Measurements from ENCODE around the gene PCDHGC4.

Gene PCDHGC4

DNA sequence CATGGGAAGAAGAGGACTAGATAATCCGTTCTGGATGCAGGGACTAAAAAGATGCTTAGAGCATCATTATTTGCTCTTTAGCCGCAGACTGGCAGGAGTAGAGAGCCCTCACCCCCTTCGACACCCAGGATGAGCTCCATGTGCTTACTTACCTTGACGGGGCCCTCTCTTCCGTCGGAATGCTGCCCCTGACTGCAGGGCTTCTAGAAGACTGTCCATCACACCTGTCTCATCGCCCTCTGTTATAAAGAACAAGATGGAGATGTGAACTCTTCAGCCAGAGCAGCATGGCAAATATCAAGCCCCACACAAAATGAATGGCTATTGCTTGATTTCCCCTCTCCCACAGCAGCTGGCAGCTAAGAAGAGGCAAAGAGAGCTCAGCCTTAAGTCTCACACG, 39.2 kb downstream of the PCDHGC4 start:
- Histone ChIP-seq H3K36me3 (ENCODE audit: control insufficient read depth, insufficient read depth, low read length) (peaks cover 20% of the 10 kb centered on the region), H3K4me3 (replicated peaks; ENCODE audit: low read depth, low read length) (no peak overlapping the region)
- TF ChIP-seq, protein P1, sequence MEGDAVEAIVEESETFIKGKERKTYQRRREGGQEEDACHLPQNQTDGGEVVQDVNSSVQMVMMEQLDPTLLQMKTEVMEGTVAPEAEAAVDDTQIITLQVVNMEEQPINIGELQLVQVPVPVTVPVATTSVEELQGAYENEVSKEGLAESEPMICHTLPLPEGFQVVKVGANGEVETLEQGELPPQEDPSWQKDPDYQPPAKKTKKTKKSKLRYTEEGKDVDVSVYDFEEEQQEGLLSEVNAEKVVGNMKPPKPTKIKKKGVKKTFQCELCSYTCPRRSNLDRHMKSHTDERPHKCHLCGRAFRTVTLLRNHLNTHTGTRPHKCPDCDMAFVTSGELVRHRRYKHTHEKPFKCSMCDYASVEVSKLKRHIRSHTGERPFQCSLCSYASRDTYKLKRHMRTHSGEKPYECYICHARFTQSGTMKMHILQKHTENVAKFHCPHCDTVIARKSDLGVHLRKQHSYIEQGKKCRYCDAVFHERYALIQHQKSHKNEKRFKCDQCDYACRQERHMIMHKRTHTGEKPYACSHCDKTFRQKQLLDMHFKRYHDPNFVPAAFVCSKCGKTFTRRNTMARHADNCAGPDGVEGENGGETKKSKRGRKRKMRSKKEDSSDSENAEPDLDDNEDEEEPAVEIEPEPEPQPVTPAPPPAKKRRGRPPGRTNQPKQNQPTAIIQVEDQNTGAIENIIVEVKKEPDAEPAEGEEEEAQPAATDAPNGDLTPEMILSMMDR (IDR thresholded peaks at IDR 0.05; ENCODE audit: insufficient read depth, low read length, poor library complexity, severe bottlenecking), result no peak

DNA sequence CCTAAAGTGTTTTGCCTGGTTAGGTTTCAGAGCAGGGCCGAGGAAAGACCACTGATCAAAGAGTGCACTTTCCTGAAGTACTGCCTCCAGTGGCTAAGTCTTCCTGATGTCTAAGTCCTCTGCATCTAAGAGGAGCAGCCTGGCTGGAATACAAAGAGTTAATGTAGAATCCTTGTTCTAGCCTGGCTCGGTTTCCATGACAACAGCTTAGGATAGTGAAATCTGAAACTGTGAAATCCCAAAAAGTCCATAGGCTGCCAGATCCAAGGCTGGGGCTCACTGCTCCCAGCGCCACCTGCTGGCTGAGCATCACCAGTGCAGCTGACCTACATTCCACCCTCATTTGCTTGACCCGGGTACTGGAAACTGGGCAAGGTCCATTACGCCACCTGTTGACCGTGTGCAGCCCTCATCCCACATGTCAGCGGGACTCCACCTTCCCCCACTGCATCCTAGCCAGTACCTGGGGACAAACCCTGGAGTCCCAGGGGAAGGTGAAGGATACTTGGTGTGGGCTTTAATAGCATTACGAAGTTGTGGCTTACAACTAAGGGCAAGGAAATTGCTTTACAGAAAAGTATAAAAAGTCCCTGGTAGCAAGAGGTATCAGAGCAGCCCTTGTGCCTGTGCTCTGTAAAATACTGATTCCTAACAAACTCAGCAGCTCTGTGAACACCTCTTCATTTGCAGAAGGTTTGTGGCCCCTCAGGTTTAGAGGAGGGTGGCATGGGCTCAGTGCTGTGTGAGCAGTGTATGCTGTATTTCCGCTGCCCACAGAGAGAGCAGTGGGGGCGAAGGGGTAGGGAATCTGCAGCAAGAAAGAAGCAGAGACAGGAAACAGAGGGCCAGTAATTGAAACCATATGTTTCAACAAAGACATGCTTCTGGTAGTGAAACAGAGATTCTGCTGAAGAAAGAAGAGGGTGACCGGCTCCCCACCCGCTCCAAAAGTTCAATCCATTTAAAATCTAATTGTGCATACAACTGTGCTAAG, 40.1 kb downstream of the PCDHGC4 start:
- Histone ChIP-seq H3K27me3 (replicated peaks; ENCODE audit: control insufficient read depth, insufficient read depth, low read length) (no peaks in the 10 kb centered on the region), H3K36me3 (ENCODE audit: control insufficient read depth, insufficient read depth, low read length) (peaks cover 16% of the 10 kb centered on the region), H3K4me3 (replicated peaks; ENCODE audit: low read depth, low read length) (no peak overlapping the region)
- TF ChIP-seq, protein P1 (IDR thresholded peaks at IDR 0.05; ENCODE audit: insufficient read depth, low read length, poor library complexity, severe bottlenecking), result peak; percentile 99
- peak; percentile 62 for DNase-seq (ENCODE audit: extremely low read depth, insufficient read length)

More for the DNA sequence above, 39.2 kb downstream of the PCDHGC4 start:
- DNase-seq (ENCODE audit: extremely low read depth, insufficient read length), result no peak
- H3K27me3 ChIP-seq (replicated peaks; ENCODE audit: control insufficient read depth, insufficient read depth, low read length), result no peaks in the 10 kb centered on the region

DNA sequence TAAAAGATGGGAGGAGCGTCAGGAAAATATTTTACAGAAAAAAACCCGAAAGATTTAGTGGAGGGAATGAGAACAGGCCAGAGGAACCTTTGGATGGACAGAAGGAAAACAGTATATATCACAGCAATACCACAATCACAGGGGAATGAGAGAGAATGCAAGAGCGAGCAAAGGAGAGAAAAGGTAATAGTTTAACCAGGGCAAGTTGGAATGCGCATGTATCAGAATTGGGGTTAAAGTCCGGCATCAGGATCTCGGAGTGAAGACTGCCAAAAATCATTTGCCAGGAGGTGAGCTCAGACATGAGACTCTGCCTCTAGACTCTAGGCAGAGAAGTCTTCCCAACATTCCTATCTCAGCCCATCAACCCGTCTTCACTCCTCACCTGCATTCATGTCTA, 40.8 kb downstream of the PCDHGC4 start:
- no peak overlapping the region for H3K4me3 ChIP-seq (replicated peaks; ENCODE audit: low read depth, low read length)

DNA sequence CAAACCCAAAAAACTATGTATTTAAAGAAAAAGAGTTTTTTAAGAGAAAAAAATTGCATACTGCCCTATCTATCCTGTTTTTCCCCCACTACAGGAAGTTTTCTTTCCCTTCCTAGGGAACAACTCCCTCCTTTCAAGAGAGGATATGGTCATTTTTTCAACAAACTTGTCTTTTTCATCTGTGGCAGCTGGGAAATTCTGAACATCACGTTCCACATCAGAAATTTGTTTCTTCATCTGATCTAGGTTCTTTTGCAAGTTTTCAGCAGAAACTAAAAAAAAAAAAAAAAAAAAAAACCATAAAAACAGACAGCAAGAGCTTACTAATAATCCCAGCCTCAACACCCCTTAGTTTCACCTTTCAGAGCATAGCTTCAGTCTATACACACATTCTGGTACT, 42.6 kb downstream of the PCDHGC4 start:
- TF ChIP-seq, protein P1 (IDR thresholded peaks at IDR 0.05; ENCODE audit: insufficient read depth, low read length, poor library complexity, severe bottlenecking), result no peak
- Histone ChIP-seq H3K36me3 (ENCODE audit: control insufficient read depth, insufficient read depth, low read length) (peaks cover 10% of the 10 kb centered on the region), H3K4me3 (replicated peaks; ENCODE audit: low read depth, low read length) (no peak overlapping the region), H3K27me3 (replicated peaks; ENCODE audit: control insufficient read depth, insufficient read depth, low read length) (no peaks in the 10 kb centered on the region)
- no peak for DNase-seq (ENCODE audit: extremely low read depth, insufficient read length)

More for the DNA sequence above, 40.8 kb downstream of the PCDHGC4 start:
- H3K27me3 ChIP-seq (replicated peaks; ENCODE audit: control insufficient read depth, insufficient read depth, low read length), result no peaks in the 10 kb centered on the region
- peaks cover 13% of the 10 kb centered on the region for H3K36me3 ChIP-seq (ENCODE audit: control insufficient read depth, insufficient read depth, low read length)
- no peak for DNase-seq (ENCODE audit: extremely low read depth, insufficient read length)
- TF ChIP-seq, protein P1 (IDR thresholded peaks at IDR 0.05; ENCODE audit: insufficient read depth, low read length, poor library complexity, severe bottlenecking), result no peak

DNA sequence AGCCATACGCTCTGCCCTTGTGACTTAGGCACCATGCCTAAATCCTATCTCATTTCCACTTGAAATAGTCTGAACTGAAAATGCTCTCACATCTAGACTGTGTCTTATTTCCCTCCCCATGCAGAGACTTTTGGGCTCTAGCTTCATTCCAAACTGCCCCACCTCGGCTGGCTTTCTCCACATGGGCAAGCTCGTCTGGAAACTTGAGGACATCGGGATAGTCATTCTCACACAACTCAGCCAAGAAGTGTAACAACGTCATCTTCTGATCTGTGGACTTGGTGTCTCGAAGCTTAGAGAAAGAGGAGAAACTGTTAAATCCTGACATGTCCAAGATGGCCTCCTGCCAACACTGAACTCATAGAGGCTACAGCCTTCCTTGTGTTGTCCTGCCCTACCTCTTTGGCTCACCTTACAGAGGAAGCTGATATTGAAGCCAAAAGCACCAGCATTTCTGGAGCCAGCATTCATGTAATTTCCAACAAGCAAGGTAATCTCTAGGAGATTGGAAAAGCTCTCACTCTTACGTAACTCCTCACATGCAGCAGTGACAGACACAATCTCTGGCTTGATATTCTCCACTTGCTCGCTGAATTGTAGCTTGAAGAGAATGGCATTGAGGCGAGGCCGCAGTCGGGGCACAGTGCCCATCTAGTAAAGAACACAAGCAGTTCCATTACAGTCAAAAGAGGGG, 43.6 kb downstream of the PCDHGC4 start:
- H3K36me3 ChIP-seq (ENCODE audit: control insufficient read depth, insufficient read depth, low read length), result peaks cover 7% of the 10 kb centered on the region
- no peak overlapping the region for H3K4me3 ChIP-seq (replicated peaks; ENCODE audit: low read depth, low read length)
- no peak for DNase-seq (ENCODE audit: extremely low read depth, insufficient read length)
- TF ChIP-seq, protein P1 (IDR thresholded peaks at IDR 0.05; ENCODE audit: insufficient read depth, low read length, poor library complexity, severe bottlenecking), result no peak
- no peaks in the 10 kb centered on the region for H3K27me3 ChIP-seq (replicated peaks; ENCODE audit: control insufficient read depth, insufficient read depth, low read length)
